Pancreas (tissue), 10 donors: ENCODE measurements around the gene PHF2. TPM values are rescaled to one million over a fixed set of nuclear protein-coding genes. Genes with fewer than 3 reads are reported as not detected.

ENCODE experiments used
- ATAC-seq, 4 donors: fragments of 200-7000 bp; cut with Tn5 transposase; one replicate each; pipeline versions ENCODE4 v1.8.0 to v1.9.1; 2020; ENCODE audit warnings: mild to moderate bottlenecking in 4 of 4, moderate library complexity in 4 of 4
- DNase-seq, 6 donors: peaks; one replicate each; pipeline ENCODE4 v3.0.0-alpha.2; 2020
- FAIRE-seq: peaks from 2 replicates; lab custom pipeline; 2012; peaks lifted over from hg19 to GRCh38; lab: Jason Lieb, UNC
- H3K27ac ChIP-seq, 4 donors: fragments of 200-600 bp; sonication (generic); 1 replicate in 3 of 4; 2 replicates in 1 of 4; pipeline versions ENCODE4 v1.5.0 to v1.8.0; 2020
- H3K27me3 ChIP-seq, 4 donors: fragments of 200-600 bp; one replicate each; pipeline ENCODE4 v1.8.0; 2021
- H3K36me3 ChIP-seq, 3 donors: fragments of 200-600 bp; sonication (generic) in 1 of 3; one replicate each; pipeline versions ENCODE4 v1.5.0 to v1.8.0; 2020 to 2021
- H3K4me1 ChIP-seq, 3 donors: fragments of 200-600 bp; one replicate each; pipeline ENCODE4 v1.8.0; 2021
- H3K4me3 ChIP-seq, 4 donors: fragments of 200-600 bp; sonication (generic) in 2 of 4; one replicate each; pipeline versions ENCODE4 v1.5.0 to v1.8.0; 2020 to 2021
- H3K9me3 ChIP-seq, 4 donors: fragments of 200-600 bp; one replicate each; pipeline ENCODE4 v1.8.0; 2021
- CTCF ChIP-seq, 4 donors: fragments of 200-600 bp; sonication (generic) in 3 of 4; IDR thresholded peaks; one replicate each; pipeline versions ENCODE4 v1.5.0 to v1.8.0; 2021; ENCODE audit warnings: antibody characterized with exemption in 4 of 4
- WGBS, 2 donors: extraction: QIAGEN DNeasy Blood & Tissue Kit; methylation state at CpG; one replicate each; pipeline ENCODE4 v1.1.7; 2013; 5-methylcytosine and 5-hydroxymethylcytosine counted together
- intact Hi-C, 3 donors: fragments of 100-400 bp; cut with DNase I; formaldehyde crosslinking; loops; one replicate each; pipeline versions ENCODE4 v1.11.1 to v1.14.2; 2022
- polyA plus RNA-seq, 2 donors: library from polyadenylated mRNA; stranded (reverse); fragments of 200-250 nt; gene quantifications; one replicate each; pipeline ENCODE4 v1.2.3, GENCODE V29; 2013
- total RNA-seq, 6 donors: library from RNA; stranded (reverse); fragmentation: NEBNext Ultra II Directional in 4 of 6; extraction: Animal tissue kit (Norgen Biotek cat#: 25700) in 4 of 6; gene quantifications; one replicate each; pipeline versions ENCODE4 v1.2.1 to v1.2.4, GENCODE V29; 2021 to 2023
- donor health status: healthy with polysubstance abuse.
- donor health status: DM: no; HTN: no; CAD: no; lungs with moderate emphysema.
- donor health status: DM: no; HTN: no; CAD: no.
- donor health status: control.
- donor health status: control.
- donor health status: Bipolar disorder and iron deficiency.
- donor health status: DM: yes; HTN: yes; CAD: no.
- donor health status: DM: no; HTN: no; CAD: no.
- donor health status: DM: no; HTN: no; CAD: no.
- donor health status: DM: yes; HTN: yes; CAD: no.

PHF2 gene
- total and polyA plus RNA-seq, 8 donors = 10.8 to 24.8 (median 12.7) TPM

DNA sequence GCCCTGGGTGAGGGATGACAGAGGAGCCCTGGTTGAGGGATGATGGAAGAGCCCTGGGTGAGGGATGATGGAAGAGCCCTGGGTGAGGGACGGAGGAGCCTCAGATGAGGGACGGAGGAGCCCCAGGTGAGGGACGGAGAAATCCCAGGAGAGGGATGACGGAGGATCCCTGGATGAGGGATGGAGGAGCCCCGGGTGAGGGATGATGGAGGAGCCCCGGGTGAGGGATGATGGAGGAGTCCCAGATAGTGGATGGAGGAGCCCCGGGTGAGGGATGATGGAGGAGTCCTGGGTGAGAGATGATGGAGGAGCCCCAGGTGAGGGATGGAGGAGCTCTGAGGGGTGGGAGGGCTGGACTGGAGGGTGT lies 10.9 kb downstream of the PHF2 start:
- H3K9me3 ChIP-seq = no peaks in the 10 kb centered on the region
- no peaks in the 10 kb centered on the region for H3K27me3 ChIP-seq
- intact Hi-C loops = no loop called here
- ATAC-seq = no peak
- H3K4me1 ChIP-seq = peaks cover 26 to 28% (median 27%) of the 10 kb centered on the region in 3 donors
- 92 to 94% methylated on average over 7 of the region's 7 CpGs for WGBS, 2 donors
- TF ChIP-seq CTCF (IDR thresholded peaks at IDR 0.05) = no peak
- no peak overlapping the region for H3K27ac ChIP-seq
- H3K36me3 ChIP-seq = no peaks in the 10 kb centered on the region
- H3K4me3 ChIP-seq = no peak overlapping the region
- peak in 1 of 6 donors; percentile 3 for DNase-seq
- no peak for FAIRE-seq

GRCh38 chr9:93587651-93588347 lies 11.4 kb downstream of the PHF2 start:
- FAIRE-seq (no peak), ATAC-seq (no peak), DNase-seq (peak in 1 of 6 donors; percentile 13)
- no peak overlapping the region for H3K4me3 ChIP-seq
- no peaks in the 10 kb centered on the region for H3K27me3 ChIP-seq
- intact Hi-C loops = no loop called here
- no peaks in the 10 kb centered on the region for H3K9me3 ChIP-seq
- H3K4me1 ChIP-seq = peaks cover 21 to 23% (median 22%) of the 10 kb centered on the region in 3 donors
- 89 to 94% methylated on average over 10 to 11 of the region's 11 CpGs for WGBS, 2 donors
- no peaks in the 10 kb centered on the region for H3K36me3 ChIP-seq
- H3K27ac ChIP-seq = no peak overlapping the region
- TF ChIP-seq CTCF (IDR thresholded peaks at IDR 0.05) = no peak

- 70 to 76% methylated on average over 12 of the region's 12 CpGs for WGBS, 2 donors
- intact Hi-C loops = no loop called here
These were observed 12.5 kb downstream of the PHF2 start for GRCh38 chr9:93588641-93589609.

GRCh38 chr9:93589688-93590087 lies 13.3 kb downstream of the PHF2 start:
- Histone ChIP-seq H3K4me3 (no peak overlapping the region), H3K27ac (peak overlapping the region in 1 of 4 donors; percentile 28), H3K36me3 (no peaks in the 10 kb centered on the region), H3K27me3 (no peaks in the 10 kb centered on the region), H3K4me1 (peaks cover 14 to 26% (median 16%) of the 10 kb centered on the region in 3 donors), H3K9me3 (no peaks in the 10 kb centered on the region)
- 14 to 16% methylated on average over 8 of the region's 8 CpGs for WGBS, 2 donors
- ATAC-seq (peak; percentile 45 to 74 (median 62)), FAIRE-seq (no peak), DNase-seq (peak in 1 of 6 donors; percentile 46)
- TF ChIP-seq CTCF (IDR thresholded peaks at IDR 0.05) = no peak
- intact Hi-C loops = no loop called here

More at GRCh38 chr9:93588641-93589609, 12.5 kb downstream of the PHF2 start:
- TF ChIP-seq CTCF (IDR thresholded peaks at IDR 0.05) = no peak
- peak in 1 of 6 donors; percentile 18 for DNase-seq
- Histone ChIP-seq H3K27ac (peak overlapping the region in 1 of 4 donors; percentile 28), H3K36me3 (no peaks in the 10 kb centered on the region), H3K9me3 (no peaks in the 10 kb centered on the region), H3K27me3 (no peaks in the 10 kb centered on the region), H3K4me1 (peaks cover 14 to 26% (median 16%) of the 10 kb centered on the region in 3 donors), H3K4me3 (no peak overlapping the region)
- FAIRE-seq = no peak
- ATAC-seq = peak in 1 of 4 donors; percentile 16
